ENCODE data around the gene KCNQ1.

The KCNQ1 gene

GRCh38 chr11:2788168-2789071 lies 343.6 kb downstream of the KCNQ1 start:
- Mint-ChIP-seq H3K27me3 (peaks cover 20% of the 10 kb centered on the region), H3K27ac (no peak overlapping the region), H3K9me3 (no peaks in the 10 kb centered on the region), H3K36me3 (no peaks in the 10 kb centered on the region), H3K4me1 (peaks cover 3% of the 10 kb centered on the region), H3K4me3 (no peak overlapping the region)
- DNase-seq = peak; percentile 16
- CTCF ChIA-PET = no interaction called here

GRCh38 chr11:2789331-2789730 lies 344.5 kb downstream of the KCNQ1 start:
- Mint-ChIP-seq H3K36me3 (no peaks in the 10 kb centered on the region), H3K4me3 (no peak overlapping the region), H3K27ac (no peak overlapping the region), H3K27me3 (peaks cover 20% of the 10 kb centered on the region), H3K9me3 (no peaks in the 10 kb centered on the region), H3K4me1 (peaks cover 3% of the 10 kb centered on the region)
- CTCF ChIA-PET = interaction anchor here (1.8 kb wide), 1 partner anchor 256 kb away, joined by 4 read pairs; no protein-coding TSS in a partner anchor
- peak; percentile 15 for DNase-seq

GRCh38 chr11:2789791-2790567 lies 345.2 kb downstream of the KCNQ1 start:
- H3K27me3 Mint-ChIP-seq = peaks cover 20% of the 10 kb centered on the region
- no peak overlapping the region for H3K27ac Mint-ChIP-seq
- CTCF ChIA-PET = interaction anchor here (1.8 kb wide), 1 partner anchor 257 kb away, joined by 4 read pairs; no protein-coding TSS in a partner anchor
- peak; percentile 16 for DNase-seq
- no peak overlapping the region for H3K4me3 Mint-ChIP-seq
- H3K4me1 Mint-ChIP-seq = peaks cover 3% of the 10 kb centered on the region
- no peaks in the 10 kb centered on the region for H3K9me3 Mint-ChIP-seq
- no peaks in the 10 kb centered on the region for H3K36me3 Mint-ChIP-seq

GRCh38 chr11:2790568-2790921 lies 345.7 kb downstream of the KCNQ1 start:
- H3K36me3 Mint-ChIP-seq = no peaks in the 10 kb centered on the region
- no peak overlapping the region for H3K27ac Mint-ChIP-seq
- CTCF ChIA-PET = interaction anchor here (1.8 kb wide), 1 partner anchor 257 kb away, joined by 4 read pairs; no protein-coding TSS in a partner anchor
- no peaks in the 10 kb centered on the region for H3K9me3 Mint-ChIP-seq
- H3K4me1 Mint-ChIP-seq = peaks cover 3% of the 10 kb centered on the region
- DNase-seq = peak; percentile 9
- H3K4me3 Mint-ChIP-seq = no peak overlapping the region
- H3K27me3 Mint-ChIP-seq = peaks cover 20% of the 10 kb centered on the region

- DNase-seq = peak; percentile 11
- H3K4me1 Mint-ChIP-seq = peaks cover 3% of the 10 kb centered on the region
- peaks cover 20% of the 10 kb centered on the region for H3K27me3 Mint-ChIP-seq
- no peak overlapping the region for H3K4me3 Mint-ChIP-seq
- no peaks in the 10 kb centered on the region for H3K36me3 Mint-ChIP-seq
- CTCF ChIA-PET = no interaction called here
- no peaks in the 10 kb centered on the region for H3K9me3 Mint-ChIP-seq
- H3K27ac Mint-ChIP-seq = no peak overlapping the region
Observed at GRCh38 chr11:2791139-2791520, 346.3 kb downstream of the KCNQ1 start.

- no peaks in the 10 kb centered on the region for H3K9me3 Mint-ChIP-seq
- peak; percentile 44 for DNase-seq
Observed at GRCh38 chr11:2791521-2792380, 346.9 kb downstream of the KCNQ1 start.

GRCh38 chr11:2792381-2793250 lies 347.8 kb downstream of the KCNQ1 start:
- Mint-ChIP-seq H3K4me1 (peaks cover 3% of the 10 kb centered on the region), H3K27ac (no peak overlapping the region), H3K36me3 (no peaks in the 10 kb centered on the region), H3K27me3 (peaks cover 20% of the 10 kb centered on the region), H3K4me3 (peak overlapping the region; percentile 51), H3K9me3 (no peaks in the 10 kb centered on the region)
- CTCF ChIA-PET = no interaction called here
- DNase-seq = peak; percentile 17

More at GRCh38 chr11:2791521-2792380, 346.9 kb downstream of the KCNQ1 start:
- CTCF ChIA-PET = no interaction called here
- peak overlapping the region; percentile 51 for H3K4me3 Mint-ChIP-seq
- H3K36me3 Mint-ChIP-seq = no peaks in the 10 kb centered on the region
- H3K27ac Mint-ChIP-seq = no peak overlapping the region
- H3K27me3 Mint-ChIP-seq = peaks cover 20% of the 10 kb centered on the region
- peaks cover 3% of the 10 kb centered on the region for H3K4me1 Mint-ChIP-seq

- no peak overlapping the region for H3K4me3 Mint-ChIP-seq
- H3K4me1 Mint-ChIP-seq = peaks cover 3% of the 10 kb centered on the region
- H3K9me3 Mint-ChIP-seq = no peaks in the 10 kb centered on the region
- H3K27me3 Mint-ChIP-seq = peaks cover 16% of the 10 kb centered on the region
- CTCF ChIA-PET = no interaction called here
- no peaks in the 10 kb centered on the region for H3K36me3 Mint-ChIP-seq
- no peak overlapping the region for H3K27ac Mint-ChIP-seq
- peak; percentile 4 for DNase-seq
Observed at GRCh38 chr11:2793701-2794045, 348.9 kb downstream of the KCNQ1 start.

GRCh38 chr11:2794046-2794967 lies 349.5 kb downstream of the KCNQ1 start:
- CTCF ChIA-PET = no interaction called here
- peak; percentile 15 for DNase-seq
- Mint-ChIP-seq H3K4me3 (no peak overlapping the region), H3K9me3 (no peaks in the 10 kb centered on the region), H3K27ac (no peak overlapping the region), H3K27me3 (peaks cover 16% of the 10 kb centered on the region), H3K36me3 (no peaks in the 10 kb centered on the region), H3K4me1 (peaks cover 3% of the 10 kb centered on the region)

- Mint-ChIP-seq H3K4me3 (no peak overlapping the region), H3K27ac (no peak overlapping the region), H3K27me3 (peaks cover 16% of the 10 kb centered on the region), H3K36me3 (no peaks in the 10 kb centered on the region), H3K9me3 (no peaks in the 10 kb centered on the region), H3K4me1 (peaks cover 3% of the 10 kb centered on the region)
- CTCF ChIA-PET = no interaction called here
- DNase-seq = peak; percentile 13
Observed at GRCh38 chr11:2794968-2795322, 350.1 kb downstream of the KCNQ1 start.

- H3K27ac Mint-ChIP-seq = no peak overlapping the region
- peak; percentile 14 for DNase-seq
- H3K36me3 Mint-ChIP-seq = no peaks in the 10 kb centered on the region
- no peaks in the 10 kb centered on the region for H3K9me3 Mint-ChIP-seq
- H3K4me1 Mint-ChIP-seq = peaks cover 3% of the 10 kb centered on the region
- CTCF ChIA-PET = no interaction called here
- H3K27me3 Mint-ChIP-seq = peaks cover 11% of the 10 kb centered on the region
- no peak overlapping the region for H3K4me3 Mint-ChIP-seq
Observed at GRCh38 chr11:2795491-2795991, 350.7 kb downstream of the KCNQ1 start.

GRCh38 chr11:2796091-2796490 lies 351.3 kb downstream of the KCNQ1 start:
- Mint-ChIP-seq H3K27me3 (peaks cover 6% of the 10 kb centered on the region), H3K4me3 (no peak overlapping the region), H3K9me3 (no peaks in the 10 kb centered on the region), H3K36me3 (no peaks in the 10 kb centered on the region), H3K27ac (no peak overlapping the region), H3K4me1 (peaks cover 3% of the 10 kb centered on the region)
- no peak for DNase-seq
- CTCF ChIA-PET = no interaction called here

All from activated naive CD4-positive, alpha-beta T cell treated with anti-CD3 and anti-CD28 coated beads, Interleukin-2, amount 10 ng/mL, durations not matched to agents 7 days and 5 days (primary cell).